HG02938 (cell line): Measurements from ENCODE around the gene TBC1D14.
"Not testable (repeated sequence)": the region's sequence is repeated elsewhere in the genome, so short reads cannot be mapped to it uniquely, and the experiment has no call there.

Experiments used
- ATAC-seq: cut with Tn5 transposase; IDR thresholded peaks from one replicate; pipeline ENCODE4 v1.9.1; 2021; ENCODE audit warnings: mild to moderate bottlenecking, moderate library complexity; ENCODE audit not compliant: unreplicated experiment

The TBC1D14 gene

DNA sequence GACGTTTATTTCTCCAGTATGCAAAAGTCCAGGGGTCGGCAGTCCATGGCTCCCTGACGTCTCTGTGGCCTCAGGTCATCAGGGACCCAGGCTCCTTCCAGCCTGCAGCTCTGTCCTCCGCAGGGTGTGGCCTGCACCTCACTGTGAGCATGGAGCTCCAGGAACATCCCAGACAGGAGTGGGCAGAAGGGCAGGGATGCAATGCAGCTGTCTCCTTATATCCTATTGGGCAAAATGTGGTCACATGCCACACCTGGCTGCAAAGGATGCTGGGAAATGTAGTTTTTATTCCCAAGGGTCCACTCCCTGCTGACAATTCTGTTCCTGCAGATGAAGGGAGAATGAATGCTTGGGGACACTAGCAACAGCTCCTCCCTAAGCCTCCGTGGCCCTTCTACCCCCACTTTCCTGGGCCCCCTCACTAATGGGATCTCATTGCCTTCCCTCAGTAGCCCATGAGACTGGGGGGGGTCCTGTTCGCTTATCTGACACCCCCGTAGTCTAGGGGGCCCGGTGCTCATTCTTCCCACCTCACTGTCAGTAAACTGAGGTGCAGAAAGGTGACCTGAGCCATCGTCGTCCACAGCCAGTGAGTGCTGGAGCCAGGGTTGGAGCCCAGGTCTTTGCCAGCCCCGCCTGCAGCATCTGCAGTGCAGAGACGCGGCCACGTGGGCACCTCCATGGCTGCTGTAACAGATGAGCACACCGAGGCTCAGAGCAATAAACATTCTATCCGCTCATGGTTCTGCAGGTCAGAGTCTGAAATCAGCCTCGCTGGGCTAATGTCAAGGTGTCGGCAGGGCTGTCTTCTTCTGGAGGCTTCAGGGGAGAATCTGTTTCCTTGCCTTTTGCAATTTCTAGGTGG lies 164.1 kb downstream of the TBC1D14 start:
- no peak for ATAC-seq

GRCh38 chr4:7074426-7074825 lies 164.8 kb downstream of the TBC1D14 start:
- no peak for ATAC-seq

- ATAC-seq: no peak
Observed at GRCh38 chr4:7075962-7076695, 166.5 kb downstream of the TBC1D14 start.

DNA sequence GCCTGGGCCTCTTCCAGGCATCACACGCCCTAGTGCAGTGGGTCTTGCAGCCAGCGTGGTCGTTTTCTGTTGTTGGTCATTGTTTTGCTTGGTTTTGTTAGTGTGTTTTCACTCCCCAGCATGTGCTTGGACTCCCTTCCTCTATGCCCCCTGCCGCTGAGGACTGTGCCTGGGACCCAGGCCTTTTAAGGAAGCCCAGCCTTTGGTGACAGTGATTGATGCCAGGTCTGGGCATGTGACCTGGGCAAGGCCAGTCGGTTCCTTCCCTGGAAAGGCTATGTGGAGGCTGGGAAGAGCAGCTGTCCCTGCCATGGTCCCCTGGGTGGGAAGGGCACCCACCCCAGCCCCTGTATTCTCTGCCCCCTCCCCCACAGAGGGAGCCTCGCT lies 167.1 kb downstream of the TBC1D14 start:
- no peak for ATAC-seq

- ATAC-seq: no peak
Observed at GRCh38 chr4:7077371-7077770, 167.7 kb downstream of the TBC1D14 start.

- no peak for ATAC-seq
Observed at GRCh38 chr4:7078025-7078424, 168.4 kb downstream of the TBC1D14 start.

- not testable (repeated sequence) for ATAC-seq
Observed at GRCh38 chr4:7079483-7079882, 169.9 kb downstream of the TBC1D14 start.

DNA sequence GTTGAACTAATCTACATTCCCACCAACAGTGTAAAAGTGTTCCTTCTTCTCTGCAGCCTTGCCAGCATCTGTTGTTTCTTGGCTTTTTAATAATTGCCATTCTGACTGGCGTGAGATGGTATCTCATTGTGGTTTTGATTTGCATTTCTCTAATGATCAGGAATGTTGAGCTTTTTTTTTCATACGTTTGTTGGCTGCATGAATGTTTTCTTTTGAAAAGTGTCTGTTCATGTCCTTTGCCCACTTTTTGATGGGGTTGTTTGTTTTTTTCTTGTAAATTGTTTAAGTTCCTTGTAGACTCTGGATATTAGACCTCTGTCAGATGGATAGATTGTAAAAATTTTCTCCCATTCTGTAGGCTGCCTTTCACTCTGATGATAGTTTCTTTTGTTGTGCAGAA lies 170.3 kb downstream of the TBC1D14 start:
- not testable (repeated sequence) for ATAC-seq
